Esophagus muscularis mucosa (tissue), 4 donors: ENCODE measurements around the gene ANGPT4. TPM values are rescaled to one million over a fixed set of nuclear protein-coding genes. Genes with fewer than 3 reads are reported as not detected.

ENCODE experiments used
- DNase-seq: peaks from one replicate; pipeline ENCODE4 v3.0.0-alpha.2; 2017; ENCODE audit errors: extremely low spot score
- H3K27ac ChIP-seq, 4 donors: fragments of 200-600 bp; sonication (generic); replicated peaks in 1 of 4; 1 replicate in 3 of 4; 2 replicates in 1 of 4; pipeline ENCODE4 v1.5.1; 2016 to 2019; ENCODE audit warnings: mild to moderate bottlenecking in 1 of 4
- H3K27me3 ChIP-seq, 4 donors: fragments of 200-600 bp; sonication (generic); one replicate each; pipeline versions ENCODE4 v1.5.1 to v1.6.0; 2016 to 2019
- H3K36me3 ChIP-seq, 4 donors: fragments of 200-600 bp; sonication (generic); one replicate each; pipeline ENCODE4 v1.5.1; 2016 to 2019
- H3K4me1 ChIP-seq, 4 donors: fragments of 200-600 bp; sonication (generic); one replicate each; pipeline ENCODE4 v1.5.1; 2016 to 2019
- H3K4me3 ChIP-seq, 4 donors: fragments of 200-600 bp; sonication (generic); 1 replicate in 2 of 4; 2 replicates in 2 of 4; pipeline ENCODE4 v1.5.1; 2016 to 2019; ENCODE audit warnings: mild to moderate bottlenecking in 4 of 4, moderate library complexity in 1 of 4
- H3K9me3 ChIP-seq, 4 donors: fragments of 200-600 bp; sonication (generic); 1 replicate in 3 of 4; 2 replicates in 1 of 4; pipeline ENCODE4 v1.5.1; 2016 to 2019
- EP300 ChIP-seq: sonication (generic); formaldehyde crosslinking; IDR thresholded peaks from one replicate; pipeline ENCODE4 v1.6.1; 2017; ENCODE audit warnings: antibody characterized with exemption
- POLR2A ChIP-seq: fragments of 450-650 bp; IDR thresholded peaks from one replicate; pipeline ENCODE4 v1.6.1; 2017; ENCODE audit warnings: antibody characterized with exemption, moderate library complexity, mild to moderate bottlenecking, low read depth
- POLR2AphosphoS5 ChIP-seq, 2 donors: sonication (generic); formaldehyde crosslinking; IDR thresholded peaks; one replicate each; pipeline ENCODE4 v1.6.1; 2017; ENCODE audit warnings: antibody characterized with exemption in 2 of 2
- WGBS: methylation state at CpG from one replicate; pipeline ENCODE4 v1.1.5; 2018; 5-methylcytosine and 5-hydroxymethylcytosine counted together
- intact Hi-C: fragments of 100-400 bp; cut with DNase I; formaldehyde crosslinking; loops from one replicate; pipeline ENCODE4 v1.15.1; 2023
- total RNA-seq, 4 donors: library from RNA; depleted of rRNA; stranded (reverse); fragments of >200 nt; gene quantifications; one replicate each; pipeline versions ENCODE4 v1.1.0 to v1.2.1, GENCODE V29; 2016
- TF ChIP-seq, protein P1 (sequence below), 3 experiments: fragments of 200-600 bp in 2 of 3; fragments of 450-650 bp in 1 of 3; sonication (generic) in 2 of 3; IDR thresholded peaks; one replicate each; pipeline ENCODE4 v1.5.1; 2017 to 2019; ENCODE audit warnings: antibody characterized with exemption in 3 of 3, mild to moderate bottlenecking in 2 of 3, moderate library complexity in 1 of 3

Gene ANGPT4
- total RNA-seq, 4 donors from 2014 or later: under 0.01 to 0.46 (median 0.13) TPM; not detected in 1

DNA sequence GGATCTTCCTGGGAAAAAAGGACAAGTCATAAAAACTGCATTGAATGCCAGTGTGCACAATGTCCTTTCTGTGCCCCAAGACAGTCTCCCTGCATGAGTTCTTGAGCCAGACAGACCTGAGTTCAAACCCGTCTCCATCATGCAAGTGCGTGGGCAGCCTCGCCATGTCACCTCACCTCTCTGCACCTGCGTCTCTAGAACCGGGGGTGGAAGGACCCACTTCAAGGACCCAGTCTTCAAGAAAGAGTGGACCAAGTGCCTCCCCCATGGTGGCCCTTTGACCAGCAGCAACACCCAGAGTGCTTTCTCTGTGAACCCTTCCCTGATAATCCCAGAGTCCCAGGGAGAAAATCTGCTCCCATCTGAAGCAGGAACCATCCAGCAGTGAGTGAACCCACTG is 23.5 kb upstream of the ANGPT4 start:
- intact Hi-C loops: no loop called here
- WGBS: 90% methylated on average over 5 of the region's 5 CpGs

DNA sequence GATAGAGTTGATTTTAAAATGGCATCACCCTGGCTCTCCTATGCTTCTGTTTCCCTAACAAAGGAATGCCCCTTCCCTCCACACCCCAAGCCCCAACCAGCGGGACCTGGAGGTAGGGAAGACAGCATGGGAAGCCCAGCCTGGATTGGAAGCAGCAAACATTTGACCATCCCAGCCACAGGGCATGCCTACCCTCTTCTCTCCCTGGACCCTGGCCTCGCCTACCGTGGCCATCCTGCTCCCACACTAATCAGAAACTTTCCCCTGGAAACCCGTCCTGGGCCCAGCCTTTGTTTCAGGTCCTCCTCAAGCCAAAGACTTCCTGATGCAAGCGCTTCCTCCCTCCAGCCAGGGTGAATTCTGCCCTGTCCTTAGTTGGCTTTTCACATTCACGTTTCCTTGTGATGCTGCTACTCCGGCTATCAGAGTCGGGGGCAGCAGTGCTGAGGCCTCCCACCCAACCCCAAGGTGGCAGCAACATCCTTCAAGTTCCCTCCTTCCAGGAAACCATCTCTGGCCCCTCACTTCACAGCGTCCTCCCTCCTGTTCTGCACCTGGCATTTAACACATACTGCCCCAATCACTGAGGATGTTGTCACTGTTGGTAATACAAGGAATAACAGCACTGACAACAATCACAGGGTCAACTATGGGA is 18.2 kb upstream of the ANGPT4 start:
- no peak for DNase-seq
- intact Hi-C loops: no loop called here
- Histone ChIP-seq H3K4me3 (no peak overlapping the region), H3K9me3 (peaks cover 0 to 11% (median 3%) of the 10 kb centered on the region in 4 donors), H3K27ac (no peak overlapping the region), H3K36me3 (no peaks in the 10 kb centered on the region), H3K27me3 (no peaks in the 10 kb centered on the region), H3K4me1 (no peaks in the 10 kb centered on the region)
- 62% methylated on average over 9 of the region's 9 CpGs for WGBS
- TF ChIP-seq POLR2AphosphoS5 (IDR thresholded peaks at IDR 0.05) (no peak), POLR2A (no peak), EP300 (no peak)
- TF ChIP-seq, protein P1, sequence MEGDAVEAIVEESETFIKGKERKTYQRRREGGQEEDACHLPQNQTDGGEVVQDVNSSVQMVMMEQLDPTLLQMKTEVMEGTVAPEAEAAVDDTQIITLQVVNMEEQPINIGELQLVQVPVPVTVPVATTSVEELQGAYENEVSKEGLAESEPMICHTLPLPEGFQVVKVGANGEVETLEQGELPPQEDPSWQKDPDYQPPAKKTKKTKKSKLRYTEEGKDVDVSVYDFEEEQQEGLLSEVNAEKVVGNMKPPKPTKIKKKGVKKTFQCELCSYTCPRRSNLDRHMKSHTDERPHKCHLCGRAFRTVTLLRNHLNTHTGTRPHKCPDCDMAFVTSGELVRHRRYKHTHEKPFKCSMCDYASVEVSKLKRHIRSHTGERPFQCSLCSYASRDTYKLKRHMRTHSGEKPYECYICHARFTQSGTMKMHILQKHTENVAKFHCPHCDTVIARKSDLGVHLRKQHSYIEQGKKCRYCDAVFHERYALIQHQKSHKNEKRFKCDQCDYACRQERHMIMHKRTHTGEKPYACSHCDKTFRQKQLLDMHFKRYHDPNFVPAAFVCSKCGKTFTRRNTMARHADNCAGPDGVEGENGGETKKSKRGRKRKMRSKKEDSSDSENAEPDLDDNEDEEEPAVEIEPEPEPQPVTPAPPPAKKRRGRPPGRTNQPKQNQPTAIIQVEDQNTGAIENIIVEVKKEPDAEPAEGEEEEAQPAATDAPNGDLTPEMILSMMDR (IDR thresholded peaks at IDR 0.05): no peak

More for the DNA sequence above, 23.5 kb upstream of the ANGPT4 start:
- TF ChIP-seq POLR2A (no peak), POLR2AphosphoS5 (IDR thresholded peaks at IDR 0.05) (no peak), EP300 (no peak)
- TF ChIP-seq, protein P1 (IDR thresholded peaks at IDR 0.05): no peak
- Histone ChIP-seq H3K27ac (no peak overlapping the region), H3K4me1 (no peaks in the 10 kb centered on the region), H3K4me3 (no peak overlapping the region), H3K9me3 (no peaks in the 10 kb centered on the region), H3K27me3 (peaks cover 0 to 6% (median 0%) of the 10 kb centered on the region in 4 donors), H3K36me3 (no peaks in the 10 kb centered on the region)
- no peak for DNase-seq

DNA sequence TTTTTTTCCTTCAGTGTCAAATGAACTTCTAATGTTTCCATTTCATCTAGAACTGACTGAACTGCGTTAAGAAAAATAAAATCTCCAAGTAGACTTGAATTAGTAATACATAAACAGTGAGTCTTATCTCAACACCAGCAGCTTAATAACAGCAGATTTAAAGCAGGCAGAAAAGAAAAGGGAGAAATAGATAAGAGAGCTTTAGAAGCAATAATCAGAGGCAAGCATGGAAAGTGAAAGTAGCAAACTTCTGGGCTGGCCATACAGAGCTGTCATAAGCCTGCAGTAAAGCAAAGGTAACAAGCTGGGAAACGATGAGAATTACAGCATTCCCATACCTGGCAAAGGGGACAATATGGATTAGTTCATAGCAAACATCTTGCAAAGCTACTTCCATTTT is 16.9 kb upstream of the ANGPT4 start:
- TF ChIP-seq EP300: no peak
- no peak for TF ChIP-seq POLR2A
- TF ChIP-seq, protein P1 (IDR thresholded peaks at IDR 0.05): no peak
- TF ChIP-seq POLR2AphosphoS5 (IDR thresholded peaks at IDR 0.05): no peak
- WGBS: 84% methylated on average over 2 of the region's 2 CpGs
- H3K9me3 ChIP-seq: peaks cover 0 to 11% (median 3%) of the 10 kb centered on the region in 4 donors
- H3K4me3 ChIP-seq: no peak overlapping the region
- intact Hi-C loops: no loop called here
- no peak overlapping the region for H3K27ac ChIP-seq
- no peaks in the 10 kb centered on the region for H3K4me1 ChIP-seq
- no peak for DNase-seq
- H3K27me3 ChIP-seq: no peaks in the 10 kb centered on the region
- no peaks in the 10 kb centered on the region for H3K36me3 ChIP-seq

DNA sequence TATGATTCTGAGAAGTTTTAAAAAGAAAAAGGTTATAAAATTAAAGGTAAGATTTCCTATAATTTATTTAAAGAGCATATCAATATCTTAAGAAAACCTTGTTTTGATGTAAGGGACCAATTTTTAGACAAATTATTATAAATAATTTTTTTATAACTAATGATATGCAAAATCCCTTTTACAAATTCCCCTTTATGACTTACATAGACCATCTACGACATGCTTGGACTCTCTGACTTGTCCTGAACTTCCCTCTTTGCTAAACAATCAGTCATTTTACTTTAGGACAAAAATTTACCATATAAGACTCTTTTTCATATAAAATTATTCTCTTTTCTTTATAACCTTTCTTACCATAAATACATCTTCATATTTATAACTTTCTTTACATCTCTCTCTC is 15.3 kb upstream of the ANGPT4 start:
- Histone ChIP-seq H3K4me1 (no peaks in the 10 kb centered on the region), H3K36me3 (no peaks in the 10 kb centered on the region), H3K9me3 (peaks cover 0 to 11% (median 3%) of the 10 kb centered on the region in 4 donors), H3K4me3 (no peak overlapping the region), H3K27ac (no peak overlapping the region), H3K27me3 (peaks cover 0 to 4% (median 0%) of the 10 kb centered on the region in 4 donors)
- intact Hi-C loops: no loop called here
- DNase-seq: no peak
- TF ChIP-seq POLR2A (no peak), POLR2AphosphoS5 (IDR thresholded peaks at IDR 0.05) (no peak), EP300 (no peak)
- TF ChIP-seq, protein P1 (IDR thresholded peaks at IDR 0.05): no peak
- 55% methylated on average over 1 of the region's 1 CpG for WGBS

DNA sequence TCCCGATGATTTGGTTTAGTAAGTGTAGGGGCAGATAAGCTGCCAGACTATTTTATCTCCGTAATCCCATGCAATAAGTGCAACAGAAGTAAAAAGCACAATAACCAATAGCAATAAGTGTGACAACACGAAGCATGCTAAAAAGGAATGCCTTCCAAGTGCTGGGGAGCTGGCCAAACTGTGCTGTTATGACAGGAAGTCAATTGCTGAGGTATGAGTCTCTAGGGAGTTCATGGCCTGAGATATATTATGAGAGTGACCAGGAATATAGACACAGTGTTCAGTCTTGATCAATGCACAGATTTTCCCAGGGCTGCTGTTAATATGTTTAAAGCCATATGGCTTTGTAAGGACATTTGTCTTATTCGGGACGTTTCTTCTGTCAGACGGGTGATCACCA is 10.5 kb upstream of the ANGPT4 start:
- intact Hi-C loops: no loop called here

More for the DNA sequence above, 10.5 kb upstream of the ANGPT4 start:
- WGBS: 77% methylated on average over 6 of the region's 6 CpGs
- Histone ChIP-seq H3K27ac (no peak overlapping the region), H3K4me3 (no peak overlapping the region), H3K9me3 (no peaks in the 10 kb centered on the region), H3K4me1 (no peaks in the 10 kb centered on the region), H3K36me3 (no peaks in the 10 kb centered on the region), H3K27me3 (peaks cover 0 to 22% (median 0%) of the 10 kb centered on the region in 4 donors)
- DNase-seq: no peak
- TF ChIP-seq, protein P1 (IDR thresholded peaks at IDR 0.05): no peak
- no peak for TF ChIP-seq EP300
